HG03469 (cell line): Measurements from ENCODE around the gene ADCY2.
"Not testable (repeated sequence)": the region's sequence is repeated elsewhere in the genome, so short reads cannot be mapped to it uniquely, and the experiment has no call there.

ENCODE experiments used
- ATAC-seq: cut with Tn5 transposase; IDR thresholded peaks from one replicate; pipeline ENCODE4 v1.9.1; 2021; ENCODE audit warnings: mild to moderate bottlenecking, moderate library complexity, moderate number of reproducible peaks; ENCODE audit not compliant: unreplicated experiment

Gene ADCY2

DNA sequence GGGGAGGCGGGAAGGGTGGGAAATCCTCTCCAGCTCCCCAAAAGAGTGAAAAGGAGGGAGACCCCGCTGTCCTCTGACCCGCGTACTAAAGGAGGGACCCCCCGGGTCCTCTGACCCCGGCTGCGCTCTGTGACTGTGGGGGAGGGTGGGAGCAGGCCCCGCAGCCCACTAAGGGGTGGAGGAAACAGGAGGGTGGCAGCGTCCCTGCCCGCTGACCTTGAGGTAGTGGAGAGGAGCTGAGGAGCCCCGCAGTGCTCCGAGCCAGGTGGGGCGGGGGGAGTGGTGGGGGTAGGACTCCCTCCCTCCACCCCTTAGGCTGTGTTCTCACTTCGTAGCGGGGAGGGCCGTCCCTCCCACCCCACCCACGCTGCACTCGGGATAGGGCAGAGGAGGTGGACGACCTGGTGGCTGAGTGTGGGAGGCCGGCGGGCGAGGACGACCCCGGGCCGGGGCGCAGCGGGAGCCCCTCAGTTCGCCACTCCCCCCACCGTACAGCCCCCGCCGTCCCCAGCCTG is 449 bp upstream of the ADCY2 start:
- no peak for ATAC-seq

DNA sequence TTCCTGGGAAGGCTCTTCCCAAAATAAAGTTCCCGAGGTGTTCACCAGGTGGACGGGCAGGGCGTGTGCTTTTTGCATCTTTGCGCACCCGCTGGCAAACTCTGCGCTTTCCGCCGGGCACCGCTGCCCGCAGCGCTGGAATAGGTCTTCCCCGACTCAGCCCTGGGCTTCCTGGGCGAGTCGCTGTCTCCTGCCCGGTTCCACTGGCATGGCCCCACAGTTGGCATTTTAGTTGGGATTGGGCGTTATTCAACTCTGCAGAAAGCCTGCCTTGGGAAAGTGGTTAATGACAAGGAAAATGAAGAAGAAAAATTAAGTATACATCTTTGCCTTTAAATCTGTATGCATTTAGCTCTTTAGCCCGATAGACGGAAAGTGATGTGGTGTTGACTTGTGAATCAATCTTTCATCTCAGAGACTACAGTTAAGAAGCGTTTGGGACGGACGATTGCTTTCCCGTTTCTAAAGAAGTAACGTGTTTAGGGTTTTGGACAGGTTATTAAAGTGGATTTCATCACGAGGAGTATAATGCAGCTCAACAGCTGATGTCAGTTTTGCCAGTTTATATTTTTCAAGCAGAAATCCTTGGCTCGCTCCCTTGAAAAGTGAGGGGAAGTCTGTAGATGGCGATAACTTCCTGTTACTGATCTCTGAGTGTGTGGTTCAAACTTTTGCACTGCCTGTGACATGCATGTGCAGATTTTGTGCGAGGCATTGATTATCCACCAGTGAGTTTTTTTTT is 946 bp downstream of the ADCY2 start:
- ATAC-seq: no peak

DNA sequence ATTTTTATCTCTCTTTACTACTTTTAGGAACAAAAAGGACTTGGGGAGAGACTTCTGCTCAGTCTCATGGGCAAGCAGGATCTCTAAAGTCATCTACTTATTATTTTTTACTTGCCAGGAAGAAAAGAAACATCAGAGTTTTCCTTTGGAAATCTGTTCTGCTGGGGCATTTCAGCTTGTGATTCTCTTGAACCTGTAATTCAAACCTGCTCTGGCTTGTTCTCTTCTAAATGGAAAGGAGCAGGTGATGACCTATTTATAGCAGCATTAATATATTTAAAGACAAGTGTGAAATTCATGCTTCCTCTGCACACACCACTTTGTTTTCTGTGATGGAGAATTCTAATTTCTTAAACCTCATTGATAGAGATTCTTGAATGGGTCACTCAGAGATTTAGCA is 2.0 kb downstream of the ADCY2 start:
- ATAC-seq: no peak

DNA sequence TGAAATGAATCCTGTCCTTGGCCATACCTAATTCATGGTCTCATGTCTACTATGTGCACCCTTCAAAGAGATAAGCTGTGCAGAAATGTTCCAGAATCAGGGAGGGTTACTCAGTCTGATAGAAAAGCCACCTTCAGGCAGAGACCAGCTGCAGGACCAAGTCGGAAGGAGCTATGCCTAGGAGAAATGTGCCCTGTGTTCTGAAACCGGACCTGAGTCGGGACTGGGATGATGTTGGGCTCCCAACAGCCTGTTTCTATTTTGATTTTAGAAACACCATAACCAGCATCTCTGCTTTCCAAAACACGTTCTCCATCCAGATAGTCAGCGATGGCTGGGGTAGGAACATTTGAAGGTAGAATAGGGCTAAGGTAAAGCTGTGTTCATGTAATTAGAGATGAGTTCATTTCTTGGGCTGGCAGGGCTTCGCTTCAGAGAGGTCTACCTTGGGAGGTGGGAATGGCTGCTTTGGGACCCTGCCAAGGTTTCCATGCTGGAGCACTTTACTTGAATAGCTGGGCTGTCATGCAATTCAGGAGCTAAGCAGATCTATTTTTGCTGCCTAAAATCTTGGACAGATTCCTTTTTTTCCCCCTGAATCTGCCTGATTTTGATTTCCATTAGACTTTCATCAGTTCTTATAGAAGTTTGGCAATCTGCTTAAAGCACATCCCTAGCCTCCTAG is 2.8 kb downstream of the ADCY2 start:
- no peak for ATAC-seq

DNA sequence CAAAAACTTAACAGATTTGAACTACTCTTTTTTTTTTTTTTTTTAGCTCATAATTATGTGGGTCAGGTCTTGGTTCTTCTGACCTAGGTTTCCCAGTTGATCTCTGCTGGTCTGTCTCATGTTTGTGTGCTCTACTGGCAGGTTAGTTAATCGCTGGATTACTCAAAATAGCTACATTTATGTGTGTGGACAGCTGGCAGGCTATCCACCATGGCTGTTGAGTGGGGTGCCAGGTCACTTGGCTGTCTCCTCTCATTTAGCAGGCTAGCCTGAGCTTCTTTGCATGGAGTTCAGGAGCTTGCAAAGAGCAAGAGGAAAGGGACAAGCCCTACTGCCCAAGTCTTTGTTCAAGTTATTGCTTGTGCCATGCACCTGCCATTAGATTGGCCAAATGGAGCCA is 9.3 kb downstream of the ADCY2 start:
- ATAC-seq: no peak

DNA sequence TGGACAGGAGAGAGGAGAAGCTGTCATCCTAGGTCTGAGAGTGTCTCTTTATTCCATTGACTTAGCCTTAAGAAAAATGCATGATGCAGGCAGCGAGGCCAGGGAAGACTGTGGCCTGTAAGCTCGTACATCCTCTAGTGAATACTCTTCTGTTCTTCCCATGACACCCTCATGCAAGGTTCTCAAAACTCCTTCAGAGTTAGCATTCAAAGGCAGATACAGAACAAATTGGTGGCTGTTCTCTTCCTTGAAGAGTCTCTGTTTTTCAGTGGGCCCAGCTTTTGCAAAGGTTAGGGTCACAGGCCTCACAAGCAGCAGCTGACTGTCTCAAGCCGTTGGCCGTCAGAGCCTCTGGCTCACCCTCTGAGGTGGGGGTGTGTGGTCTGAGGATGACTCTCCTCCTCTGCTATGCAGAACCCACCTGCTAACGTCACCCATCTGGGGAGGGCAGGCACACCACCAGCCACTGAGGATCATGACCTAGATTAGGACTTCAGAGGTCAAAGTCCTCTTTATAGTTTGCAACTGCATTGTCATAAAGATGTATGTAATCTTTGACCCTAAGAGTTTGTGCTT is 15.1 kb downstream of the ADCY2 start:
- no peak for ATAC-seq

DNA sequence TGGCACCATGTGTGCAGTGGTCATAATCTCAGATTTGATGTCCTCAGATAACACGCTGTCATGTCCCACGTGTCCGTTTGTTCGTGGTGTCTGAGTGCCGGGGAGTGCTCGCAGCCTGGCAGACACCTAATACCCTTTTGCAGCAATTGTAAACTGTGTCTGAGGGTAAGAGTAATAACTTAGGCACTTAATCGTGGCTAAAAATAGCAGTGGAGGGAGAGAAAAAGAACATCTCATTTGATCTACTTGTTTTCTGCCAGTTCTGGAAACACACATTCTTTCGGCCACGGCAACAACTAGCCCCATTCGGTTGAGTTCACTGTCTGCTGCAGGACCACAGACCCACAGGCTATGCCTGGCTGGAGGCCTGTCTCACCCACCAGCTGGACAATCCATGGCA is 16.5 kb downstream of the ADCY2 start:
- ATAC-seq: no peak

DNA sequence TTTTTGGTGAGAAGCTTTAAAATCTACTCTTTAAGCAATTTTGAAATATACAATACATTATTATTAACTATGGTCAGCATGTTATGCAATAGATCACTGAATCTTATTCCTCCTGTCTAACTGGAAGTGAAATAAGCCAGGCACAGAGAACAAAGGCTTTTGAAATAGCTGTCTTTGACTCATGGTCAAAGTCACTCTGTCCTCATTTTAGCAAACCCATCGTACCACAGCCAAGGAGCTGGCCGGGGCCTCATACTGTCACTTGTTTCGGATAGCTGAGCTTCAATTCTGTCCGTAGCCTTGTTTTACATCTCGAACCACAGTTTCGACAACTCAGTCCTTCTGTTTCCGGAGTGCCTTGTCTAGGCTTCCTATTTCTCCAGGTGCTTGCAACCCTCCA is 19.2 kb downstream of the ADCY2 start:
- no peak for ATAC-seq

DNA sequence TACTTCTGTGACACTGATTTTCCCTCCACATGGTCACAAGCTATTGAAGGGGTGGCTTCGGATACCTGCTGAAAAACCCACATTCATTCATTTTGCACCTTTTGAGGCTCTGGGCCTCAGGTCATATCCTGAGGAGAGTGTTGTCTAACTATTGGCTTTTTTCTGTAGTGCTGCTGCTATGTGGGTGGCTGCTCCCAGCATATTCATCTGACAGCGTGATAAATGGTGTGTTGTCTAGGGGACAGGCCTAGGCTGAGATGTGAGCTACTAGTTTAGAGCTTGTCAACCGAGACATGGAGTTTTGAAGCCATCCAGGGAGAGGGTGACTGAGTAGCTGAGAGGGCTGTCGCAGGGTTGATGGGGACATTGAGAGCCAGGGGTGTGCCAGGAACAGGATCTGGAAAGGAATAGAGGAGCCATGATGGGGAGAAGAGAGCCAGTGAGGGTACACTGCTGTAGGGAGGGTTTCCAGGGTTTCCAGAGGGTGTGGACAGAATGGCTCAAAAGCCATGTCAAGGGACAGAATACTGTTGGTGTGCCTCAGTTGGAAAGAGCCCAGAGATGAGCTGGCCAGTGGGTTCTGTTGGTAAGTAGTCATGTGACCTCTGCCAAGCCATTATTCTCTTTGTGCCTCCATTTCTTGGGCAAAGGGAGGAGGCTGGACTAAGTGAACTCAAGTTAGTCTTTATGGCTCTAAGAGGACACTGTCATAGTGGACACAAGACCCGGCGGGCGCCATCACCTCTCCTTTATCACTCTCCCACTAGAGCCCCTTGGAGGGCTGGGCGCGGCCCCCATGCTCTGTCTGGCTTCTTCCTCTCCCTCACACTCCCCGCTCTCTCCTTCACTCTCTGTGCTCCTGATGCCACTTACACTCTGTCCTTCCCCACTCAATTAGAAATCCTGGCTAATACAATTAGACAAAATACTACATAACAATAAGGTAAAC is 19.9 kb downstream of the ADCY2 start:
- no peak for ATAC-seq

DNA sequence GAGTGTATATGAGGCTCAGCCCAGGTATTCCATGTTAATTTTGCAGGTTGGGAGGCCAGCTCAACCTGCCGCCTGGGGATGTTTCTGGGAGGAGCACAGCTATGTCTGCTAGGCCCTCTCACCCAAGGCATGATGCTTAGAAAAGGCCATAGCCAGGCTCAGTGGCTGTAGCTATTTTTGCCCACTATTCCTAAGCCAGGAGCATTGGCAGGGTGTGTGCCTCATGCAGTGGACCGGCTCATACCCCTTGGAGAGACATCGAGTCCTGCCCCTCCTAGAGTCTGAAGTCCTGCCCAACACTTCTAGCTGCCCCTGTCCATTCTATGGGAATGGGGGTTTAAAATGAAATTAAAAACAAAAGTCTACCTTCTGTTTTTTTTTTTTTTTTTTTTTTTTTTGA is 22.3 kb downstream of the ADCY2 start:
- ATAC-seq: no peak

DNA sequence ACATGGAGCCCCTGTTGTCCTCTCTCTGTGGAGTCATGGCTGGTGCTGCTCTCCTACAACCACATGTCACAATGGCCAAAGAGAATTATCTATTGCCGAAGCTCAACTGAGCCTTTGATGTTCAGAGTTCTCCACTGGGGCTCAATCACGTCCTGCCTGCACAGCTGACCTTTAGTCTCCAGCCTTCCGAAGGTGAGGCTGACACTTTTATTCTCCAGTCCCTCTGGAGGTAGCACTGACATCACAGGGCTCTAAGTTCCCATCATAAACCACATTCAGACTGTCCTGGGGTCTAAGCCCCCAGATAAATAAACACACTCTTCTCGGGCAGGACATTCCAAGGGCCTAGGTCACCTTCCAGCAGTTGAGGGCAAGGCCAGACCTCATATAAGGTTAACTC is 23.4 kb downstream of the ADCY2 start:
- ATAC-seq: no peak

DNA sequence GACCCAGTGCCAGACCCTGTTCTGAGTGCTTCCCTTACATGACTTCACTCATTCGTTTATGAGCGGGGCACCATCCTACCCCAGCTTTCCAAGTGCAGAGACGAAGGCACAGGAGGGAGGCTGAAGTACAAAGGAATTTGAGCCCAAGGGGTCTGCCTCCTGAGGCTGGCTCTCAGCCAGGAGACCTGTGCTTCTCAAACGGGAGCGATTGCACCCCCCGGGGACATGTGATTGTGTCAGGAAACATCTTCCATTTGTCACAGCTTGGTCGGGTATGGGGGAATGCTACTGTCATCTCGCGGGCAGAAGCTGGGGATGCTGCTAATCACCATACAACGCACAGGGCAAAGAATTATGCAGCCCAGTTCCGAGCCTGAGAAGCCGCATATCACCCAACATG is 23.9 kb downstream of the ADCY2 start:
- no peak for ATAC-seq

DNA sequence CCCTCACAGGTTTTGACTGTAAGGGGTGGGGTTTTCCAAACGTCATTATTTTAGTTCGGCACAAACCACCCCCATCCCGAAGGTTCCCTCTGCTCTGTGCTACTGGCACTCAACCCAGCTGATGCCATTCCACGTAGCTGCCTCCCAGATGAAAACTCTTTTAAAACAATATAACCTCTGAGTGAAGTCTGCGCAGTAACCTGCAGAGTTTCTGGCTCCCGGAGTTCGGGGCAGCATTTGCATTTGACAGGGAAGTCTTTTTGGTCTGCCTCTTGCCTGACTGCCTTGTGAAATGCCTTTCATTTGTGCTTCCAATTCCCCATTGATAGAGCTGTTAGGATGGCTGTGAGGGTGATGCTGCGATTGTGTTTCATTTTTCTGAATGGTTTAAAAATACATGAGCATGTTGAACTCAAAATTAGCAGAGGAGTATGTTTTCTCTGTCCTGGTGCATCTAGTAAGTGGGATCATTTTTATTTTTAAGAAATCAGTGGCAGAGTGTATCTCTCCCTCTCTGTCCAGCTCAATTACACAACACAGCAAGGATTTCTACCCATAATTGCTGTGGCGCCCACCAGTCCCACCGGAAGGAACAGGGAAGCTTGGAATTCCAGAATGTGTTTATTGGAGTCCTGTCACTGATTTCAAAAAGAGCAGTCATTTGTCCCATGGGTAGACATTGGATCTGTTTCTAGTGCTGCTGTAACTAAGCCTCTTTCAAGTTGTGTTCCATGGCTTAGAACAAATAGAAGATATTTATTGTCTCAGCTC is 24.8 kb downstream of the ADCY2 start:
- ATAC-seq: no peak

DNA sequence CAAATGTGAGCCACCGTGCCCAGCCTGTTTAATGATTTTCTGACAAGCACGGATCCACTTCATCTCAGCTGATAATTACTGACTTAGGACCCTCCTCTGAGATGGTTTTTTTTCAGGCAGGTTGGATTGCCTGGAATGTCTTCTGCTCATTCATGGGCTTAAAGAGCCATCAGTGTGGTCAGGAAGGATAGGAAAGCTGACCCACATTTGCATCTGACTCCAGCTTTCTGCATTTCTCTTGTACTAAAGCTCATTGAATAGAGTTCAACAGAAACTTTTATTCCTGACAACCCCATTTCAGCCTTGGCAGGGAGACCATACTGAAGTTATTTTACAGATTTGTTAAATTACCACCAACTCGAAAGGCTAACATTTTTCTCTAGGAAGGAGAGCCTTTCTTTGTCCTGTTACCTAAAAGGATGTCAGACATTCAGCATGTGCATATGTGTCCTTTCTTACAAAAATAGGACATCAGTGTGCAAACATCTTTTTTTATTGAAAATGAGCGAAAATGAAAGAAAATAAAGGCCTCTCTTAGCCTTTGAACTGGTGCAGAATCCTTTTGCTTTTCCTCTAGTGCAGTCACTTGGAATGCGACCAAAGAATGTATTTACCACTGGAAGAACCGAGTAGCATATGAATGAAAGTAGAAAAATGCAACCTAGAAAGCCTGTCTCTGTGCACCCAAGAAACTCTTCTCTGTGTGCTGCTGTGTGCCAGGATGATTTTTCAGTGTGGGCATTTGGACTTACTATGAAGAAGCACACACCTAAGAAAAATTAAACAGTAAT is 26.6 kb downstream of the ADCY2 start:
- ATAC-seq: no peak

DNA sequence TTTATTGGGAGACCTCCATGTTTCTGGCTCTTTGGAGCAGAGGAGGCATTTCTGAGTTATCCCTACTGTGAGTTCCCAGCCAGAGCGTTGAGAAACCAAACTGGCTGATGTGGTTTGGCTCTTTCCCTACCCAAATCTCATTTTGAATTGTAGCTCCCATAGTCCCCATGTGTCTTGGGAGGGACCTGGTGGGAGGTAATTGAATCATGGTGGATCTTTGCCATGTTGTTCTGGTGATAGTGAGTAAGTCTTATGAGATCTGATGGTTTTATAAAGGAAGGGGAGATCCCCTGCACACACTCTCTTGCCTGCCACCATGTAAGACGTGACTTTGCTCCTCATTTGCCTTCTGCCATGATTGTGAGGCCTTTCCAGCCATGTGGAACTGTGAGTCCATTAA is 27.3 kb downstream of the ADCY2 start:
- not testable (repeated sequence) for ATAC-seq

DNA sequence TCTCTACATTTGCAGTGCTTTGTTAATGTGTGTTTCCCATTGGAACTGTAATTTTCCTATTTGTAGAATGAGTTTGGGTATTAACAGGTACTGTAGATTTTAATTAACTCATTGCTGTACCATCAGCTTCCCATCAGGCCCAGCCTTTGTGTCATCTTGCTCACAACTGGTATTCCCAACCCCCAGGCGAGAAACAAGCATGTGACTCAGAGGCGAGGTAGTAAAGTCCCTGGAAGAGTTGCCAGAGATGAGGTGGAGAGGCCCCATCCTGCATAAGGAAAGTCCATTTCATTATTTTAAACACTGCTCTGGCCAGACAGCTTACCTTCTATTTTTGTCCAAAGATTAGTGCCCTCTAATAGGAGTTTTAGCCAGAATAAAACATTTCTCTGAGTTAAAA is 29.9 kb downstream of the ADCY2 start:
- ATAC-seq: no peak

DNA sequence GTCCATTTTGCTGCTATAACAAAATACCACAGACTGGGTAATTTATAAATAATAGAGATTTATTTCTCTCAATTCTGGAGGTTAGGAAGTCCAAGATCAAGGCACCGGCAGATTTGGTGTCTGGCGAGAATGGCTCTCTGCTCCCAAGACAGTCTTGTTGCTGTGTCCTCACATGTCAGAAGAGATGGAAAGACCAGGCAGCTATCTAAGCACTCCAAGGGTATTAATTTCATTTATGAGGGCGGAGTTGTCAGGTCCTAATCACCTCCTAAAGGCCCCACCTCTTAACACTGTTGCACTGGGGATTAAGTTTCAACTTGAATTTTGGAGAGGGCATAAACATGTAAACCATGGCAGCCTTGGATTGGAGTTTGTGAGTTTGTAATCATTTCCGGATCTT is 30.3 kb downstream of the ADCY2 start:
- ATAC-seq: no peak

DNA sequence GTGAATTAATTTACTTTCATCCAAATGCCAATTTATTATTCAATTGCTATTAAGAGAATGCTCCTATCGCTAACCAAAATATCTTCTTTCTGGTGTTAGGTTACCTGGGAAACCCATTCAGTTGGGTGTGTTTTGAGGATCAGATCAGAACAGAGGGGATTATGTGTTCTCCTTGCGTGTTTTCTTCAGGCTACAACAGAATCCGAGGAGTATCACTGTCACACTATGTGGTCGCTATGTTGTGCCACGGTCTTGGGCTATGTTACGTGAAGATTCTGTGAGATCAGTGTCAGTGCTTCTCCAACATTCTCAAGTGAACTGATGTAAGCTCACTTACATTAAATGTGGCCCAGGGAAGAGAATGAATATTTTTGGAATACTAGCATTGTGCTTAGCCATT is 39.0 kb downstream of the ADCY2 start:
- no peak for ATAC-seq

DNA sequence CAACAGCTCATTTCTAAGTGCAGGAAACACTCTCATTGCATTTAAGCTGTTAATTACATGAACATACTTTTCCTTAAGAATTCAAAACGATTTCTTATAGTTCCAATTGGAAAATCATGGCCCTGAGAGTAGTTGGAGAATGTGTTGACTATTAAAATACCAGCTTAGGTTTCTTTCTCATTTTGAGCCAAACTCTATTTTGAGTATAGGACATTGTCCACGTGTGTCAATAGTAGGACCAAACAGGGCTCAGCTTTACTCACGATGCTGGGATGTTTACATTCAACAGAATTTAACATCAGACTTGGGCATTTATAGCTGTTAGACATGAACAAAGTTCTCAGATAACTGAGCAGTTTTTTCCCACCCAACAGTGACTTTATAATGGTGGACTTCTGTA is 39.6 kb downstream of the ADCY2 start:
- ATAC-seq: no peak

DNA sequence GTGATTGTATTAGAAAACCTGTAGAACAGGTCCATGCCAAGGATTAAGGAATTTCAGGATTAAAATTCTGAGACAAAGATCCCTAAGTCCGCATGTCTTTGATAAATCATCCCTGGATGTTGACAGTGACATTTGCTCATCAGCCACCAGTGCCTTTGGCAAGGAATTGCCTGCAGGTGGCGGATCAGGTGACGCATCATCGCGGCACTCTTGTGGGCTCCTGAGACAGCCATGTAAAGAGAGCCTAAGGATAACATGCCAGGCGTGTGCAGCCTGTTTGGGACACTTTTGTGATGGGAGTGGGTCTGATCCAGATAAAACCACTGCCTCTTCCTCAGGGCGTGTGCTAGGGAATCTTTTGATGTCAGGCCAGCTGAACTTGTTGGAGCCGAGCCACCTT is 40.6 kb downstream of the ADCY2 start:
- ATAC-seq: no peak
